Ramos (cell line): ENCODE measurements around the gene APBA3.
"Not testable (repeated sequence)": the region's sequence is repeated elsewhere in the genome, so short reads cannot be mapped to it uniquely, and the experiment has no call there.

Experiments
- in situ Hi-C: fragments of 300-500 bp; cut with MboI; formaldehyde crosslinking; loops from one replicate; pipeline ENCODE4 v1.14.3; 2022; ENCODE audit warnings: low sequenced_read_pairs; ENCODE audit not compliant: unreplicated experiment

Gene APBA3

DNA sequence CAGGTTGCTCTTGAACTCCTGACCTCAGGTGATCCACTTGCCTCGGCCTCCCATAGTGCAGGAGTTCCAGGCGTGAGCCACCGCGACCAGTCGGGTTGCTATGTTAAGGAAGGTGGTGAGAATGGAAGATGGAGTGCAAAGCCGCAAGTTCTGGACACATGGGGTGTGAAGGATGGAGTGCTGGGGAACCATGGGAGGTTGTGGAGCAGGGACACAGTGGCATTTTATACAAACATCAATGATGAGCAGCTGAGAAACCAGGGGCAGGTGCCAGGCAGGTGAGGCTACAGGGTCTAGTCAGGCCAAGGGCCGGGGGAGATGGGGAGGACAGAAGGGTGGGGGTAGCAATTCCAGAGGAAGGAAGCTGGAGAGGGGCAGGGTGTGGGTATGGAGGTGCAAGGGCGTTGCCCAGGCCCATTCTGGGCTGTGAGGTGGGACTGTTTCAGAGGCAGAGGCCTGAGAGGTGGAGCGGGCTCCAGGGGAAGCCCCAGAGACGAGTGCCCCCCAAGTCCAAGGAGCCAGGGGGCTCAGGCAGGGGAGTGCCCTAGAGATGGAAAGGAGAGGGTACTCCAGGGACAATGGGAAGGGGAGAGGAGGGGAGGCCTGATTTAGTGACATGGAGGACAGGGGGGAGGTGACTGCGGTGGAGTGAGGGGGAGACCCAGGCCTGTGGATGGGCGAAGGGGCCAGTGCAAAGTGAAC, 12.5 kb upstream of the APBA3 start:
- in situ Hi-C loops = no loop called here

DNA sequence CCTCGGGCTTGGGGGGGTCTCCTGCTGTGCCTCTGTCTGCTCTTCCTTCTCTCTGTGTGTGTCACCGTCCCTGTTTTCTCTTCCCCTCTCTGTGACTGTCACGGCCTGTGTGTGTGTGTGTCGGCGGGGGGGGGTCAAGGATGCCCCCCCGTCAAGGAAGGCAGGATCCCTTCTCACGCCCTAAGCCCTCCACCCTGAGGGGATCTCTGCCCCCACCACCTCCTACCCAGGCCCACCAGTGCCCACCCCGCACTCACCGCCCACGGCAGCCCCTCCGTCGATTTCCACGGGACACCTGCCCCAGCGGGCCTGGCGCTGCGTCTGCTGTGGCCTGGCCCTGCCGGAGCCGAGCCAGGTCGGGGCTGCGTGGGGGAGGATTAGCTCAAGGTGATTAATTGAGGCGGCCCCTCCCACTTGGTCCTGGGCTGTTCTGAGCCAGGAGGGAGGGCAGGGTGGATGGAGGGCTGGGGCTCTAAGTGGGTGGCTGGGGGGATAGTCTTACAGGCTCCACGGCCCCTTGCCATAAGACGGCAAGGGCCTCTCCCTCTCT, 10.5 kb upstream of the APBA3 start, which contains the start of gene RAX2:
TSS of gene RAX2 (minus strand) at position 323 of the 550 bp plus-strand sequence. CDS start 486 bp downstream, outside the sequence.
- in situ Hi-C loops = no loop called here

DNA sequence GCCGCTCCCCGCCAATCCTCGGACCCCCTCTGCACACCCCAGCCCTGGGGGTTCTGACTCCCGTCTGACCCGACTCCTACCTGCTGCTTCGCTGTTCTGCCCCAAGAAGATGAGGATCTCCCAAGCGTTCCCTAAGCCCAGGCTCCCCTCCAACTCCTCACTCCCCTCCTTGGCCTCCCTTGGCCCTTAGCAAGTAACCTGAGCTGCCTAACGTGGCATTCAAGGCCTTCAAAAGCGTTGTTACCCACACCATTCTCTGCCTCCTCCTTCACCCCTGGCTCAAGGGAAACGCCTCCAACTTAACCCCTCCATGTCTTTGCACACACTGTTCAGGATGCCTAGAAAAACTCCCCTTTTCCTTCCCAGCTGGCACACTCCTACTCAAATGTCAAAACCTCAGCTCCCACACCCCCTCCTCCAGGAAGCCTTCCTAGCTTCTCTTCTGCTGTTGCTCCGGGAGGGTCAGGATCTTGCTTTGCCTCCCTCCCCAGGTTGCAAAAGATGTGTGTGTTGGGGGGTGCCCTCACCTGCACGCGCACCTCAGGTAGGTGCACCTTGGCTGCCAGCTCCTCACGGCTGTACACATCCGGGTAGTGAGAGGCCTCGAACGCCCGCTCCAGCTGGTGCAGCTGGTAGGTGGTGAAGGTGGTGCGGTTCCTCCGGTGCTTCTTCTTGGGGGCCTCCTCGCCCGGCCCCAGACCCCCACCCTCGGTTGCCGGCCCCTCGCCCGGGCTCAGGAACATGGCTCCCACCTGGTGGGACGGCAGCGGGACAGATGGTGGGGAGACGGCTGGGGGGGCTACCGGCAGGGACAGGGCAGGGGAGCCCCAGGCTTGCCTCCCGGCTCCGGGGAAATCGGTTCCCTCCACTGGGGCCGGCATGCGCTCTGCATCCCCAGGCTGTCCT, 9.8 kb upstream of the APBA3 start:
- in situ Hi-C loops = no loop called here

DNA sequence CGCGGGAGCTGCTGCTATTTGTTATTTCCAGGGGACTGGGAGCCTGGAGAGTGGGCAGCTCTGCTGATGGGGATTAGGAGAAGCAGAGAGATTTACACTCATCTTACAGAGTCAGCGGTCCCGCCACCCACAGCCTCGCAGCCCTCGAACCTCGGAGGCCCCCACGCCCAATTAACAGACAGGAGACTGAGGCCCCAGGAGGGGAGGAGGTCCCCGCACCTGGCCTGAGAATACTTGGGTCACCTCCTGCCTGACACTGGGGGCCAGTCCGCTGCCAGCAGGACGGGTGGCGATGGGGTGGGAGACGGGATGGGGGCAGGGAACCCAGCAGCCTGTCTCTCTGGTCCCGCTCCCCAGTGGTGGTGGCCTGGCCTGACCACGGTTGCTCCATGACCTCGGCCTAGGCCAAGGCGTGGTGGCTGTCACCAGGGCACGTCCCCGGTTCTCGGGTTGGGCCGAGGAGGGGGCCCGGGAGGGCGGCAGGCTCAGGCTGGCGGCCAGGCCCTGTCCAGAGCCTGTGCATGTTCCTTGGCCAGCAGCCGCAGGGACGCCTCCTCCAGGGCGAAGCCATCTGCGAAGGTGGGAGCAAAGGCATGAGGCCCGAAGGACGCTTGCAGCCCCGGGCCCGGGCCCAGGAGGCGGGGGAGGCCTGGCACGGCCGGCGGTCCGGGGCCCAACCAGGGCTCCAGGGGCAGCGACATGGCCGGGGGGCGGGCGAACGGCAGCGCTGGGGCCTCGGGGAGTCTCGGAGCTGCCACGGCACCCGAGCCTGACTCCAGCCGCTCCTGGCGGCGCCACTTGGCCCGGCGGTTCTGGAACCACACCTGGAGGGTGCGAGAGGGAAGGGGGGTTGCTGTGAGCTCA, 8.9 kb upstream of the APBA3 start:
- in situ Hi-C loops = no loop called here

DNA sequence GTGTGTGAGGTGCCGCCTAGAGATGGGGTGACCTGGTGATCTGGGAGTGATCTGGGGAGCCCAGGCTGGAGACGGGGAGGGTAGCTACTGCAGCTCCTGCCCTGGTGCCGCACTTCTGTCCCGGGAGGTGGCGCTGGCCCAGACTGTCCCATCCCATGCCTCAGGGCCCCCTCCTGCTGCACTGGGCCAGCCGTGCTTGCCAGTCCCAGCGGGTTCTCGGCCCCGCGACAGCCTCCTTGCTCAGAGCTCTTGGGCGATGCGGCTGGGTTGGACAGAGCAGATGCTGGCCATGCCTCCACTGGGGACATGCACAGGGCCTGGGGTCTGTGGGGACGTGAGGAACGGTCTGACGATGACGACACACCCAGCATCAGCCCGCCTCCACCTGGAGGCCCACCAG, 8.0 kb upstream of the APBA3 start:
- in situ Hi-C loops = no loop called here

DNA sequence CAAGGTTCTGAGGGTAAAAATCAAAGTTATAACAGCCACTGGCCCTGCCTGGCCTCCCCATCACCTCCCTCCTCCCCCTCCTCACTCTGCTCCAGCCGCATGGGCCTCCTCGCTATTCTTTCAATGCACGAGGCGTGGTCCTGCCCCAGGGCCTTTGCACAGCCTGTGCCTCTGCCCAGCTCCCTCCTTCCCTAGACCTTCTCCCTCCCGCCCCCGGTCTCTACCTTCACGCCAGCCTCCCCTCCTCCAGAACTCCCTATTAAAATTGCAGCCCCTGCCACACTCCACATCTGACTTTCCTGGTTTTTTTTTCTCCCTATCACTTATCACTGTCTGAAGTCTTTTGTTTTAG, 7.2 kb upstream of the APBA3 start:
- in situ Hi-C loops = no loop called here

DNA sequence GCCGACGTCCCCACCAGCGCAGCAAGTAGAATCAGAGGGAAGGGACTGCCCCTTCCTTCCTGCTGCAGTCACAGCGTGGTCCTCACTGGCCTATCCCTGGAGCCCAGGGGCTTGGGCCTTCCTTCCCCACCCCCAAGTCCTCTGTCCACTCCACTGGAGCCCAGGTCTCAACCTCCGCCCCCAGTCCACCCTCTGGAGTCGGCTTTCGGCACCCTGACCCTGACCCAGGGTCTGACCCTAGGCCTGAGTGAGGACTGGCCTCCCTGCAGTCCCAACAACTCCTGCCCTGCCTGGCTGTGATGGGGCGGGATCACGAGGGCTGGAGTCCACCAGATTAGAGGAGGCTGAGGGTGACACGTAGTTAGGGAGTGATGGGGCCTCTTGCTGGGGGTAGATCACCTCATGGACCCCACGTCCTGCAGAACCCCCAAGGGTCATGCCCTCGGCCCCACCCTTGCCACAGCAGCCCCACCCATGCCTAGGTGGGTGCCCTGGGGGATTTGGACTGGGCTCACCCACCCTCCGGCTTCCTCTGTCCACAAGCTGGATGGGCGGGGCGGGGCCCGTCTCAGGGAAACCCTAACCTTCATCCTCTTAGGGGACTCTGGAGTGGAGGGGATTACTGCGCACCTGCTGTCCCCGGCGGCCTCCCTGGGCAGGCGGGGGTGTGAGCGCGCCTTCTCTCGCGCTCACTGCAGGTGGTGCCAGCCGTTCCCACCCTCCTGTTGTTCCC, 6.7 kb upstream of the APBA3 start:
- in situ Hi-C loops = no loop called here

DNA sequence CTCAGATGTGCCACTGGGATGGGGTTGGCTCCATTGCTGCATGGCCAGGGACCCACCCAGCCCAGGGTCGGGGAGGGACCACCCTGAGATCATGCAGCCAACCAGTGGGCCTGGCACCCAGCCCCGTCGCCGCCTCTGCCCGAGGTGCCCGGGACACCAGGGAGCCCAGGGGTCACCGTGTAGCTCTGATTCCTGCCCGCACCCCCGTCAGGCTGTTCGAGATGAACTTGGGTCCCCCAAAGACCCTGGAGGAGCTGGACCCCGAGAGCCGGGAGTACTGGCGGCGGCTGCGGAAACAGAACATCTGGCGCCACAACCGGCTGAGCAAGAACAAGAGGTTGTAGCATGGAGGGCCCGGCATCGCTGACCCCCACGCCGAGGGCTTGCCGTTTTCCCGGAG, 5.6 kb upstream of the APBA3 start:
- in situ Hi-C loops = no loop called here

DNA sequence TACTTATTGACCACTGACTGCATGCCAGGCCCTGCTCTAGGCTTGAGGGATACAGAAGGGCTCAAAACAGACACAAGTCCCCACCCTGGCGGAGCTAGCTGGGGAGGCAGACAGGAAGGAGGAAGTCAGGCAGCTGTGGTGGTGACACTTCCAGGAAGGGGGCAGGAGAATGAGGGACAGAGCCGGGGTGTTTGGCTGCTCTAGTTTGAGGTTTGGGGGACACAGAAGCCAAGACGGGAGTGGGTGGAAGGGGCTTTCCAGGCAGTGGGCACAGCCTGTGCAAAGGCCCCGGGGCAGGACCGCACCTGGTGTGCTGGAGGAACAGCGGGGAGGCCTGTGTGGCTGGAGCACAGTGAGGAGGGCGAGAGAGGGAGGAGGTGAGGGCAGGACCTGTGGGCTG, 5.0 kb upstream of the APBA3 start:
- in situ Hi-C loops = no loop called here

DNA sequence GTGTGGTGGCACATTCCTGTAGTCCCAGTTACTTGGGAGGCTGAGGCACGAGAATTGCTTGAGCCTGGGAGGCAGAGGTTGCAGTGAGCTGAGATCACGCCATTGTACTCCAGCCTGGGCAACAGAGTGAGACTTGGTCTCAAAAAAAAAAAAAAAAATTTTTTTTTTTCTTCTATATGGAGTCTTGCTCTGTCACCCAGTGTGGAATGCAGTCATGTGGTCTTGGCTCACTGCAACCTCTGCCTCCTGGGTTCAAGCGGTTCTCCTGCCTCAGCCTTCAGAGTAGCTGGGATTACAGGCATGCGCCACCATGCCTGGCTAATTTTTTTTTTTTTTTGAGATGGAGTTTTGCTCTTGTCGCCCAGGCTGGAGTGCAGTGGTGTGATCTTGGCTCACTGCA, 4.3 kb upstream of the APBA3 start:
- in situ Hi-C loops = not testable (repeated sequence)

DNA sequence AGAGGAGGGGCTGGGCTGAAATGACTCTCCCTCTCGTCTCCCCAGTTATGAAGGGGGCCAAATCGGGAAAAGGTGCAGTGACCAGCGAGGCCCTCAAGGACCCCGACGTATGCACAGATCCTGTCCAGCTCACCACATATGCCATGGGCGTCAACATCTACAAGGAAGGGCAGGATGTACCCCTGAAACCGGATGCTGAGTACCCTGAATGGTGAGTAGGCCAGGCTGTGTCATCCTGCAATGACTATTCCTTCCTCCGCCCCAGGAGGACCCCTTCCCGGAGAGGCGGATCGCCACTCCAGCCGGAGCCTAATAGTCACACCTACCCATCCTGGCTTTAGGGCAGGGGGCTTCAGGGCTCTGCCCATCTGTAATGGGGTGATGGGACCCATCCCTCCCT, 3.6 kb upstream of the APBA3 start:
- in situ Hi-C loops = no loop called here

DNA sequence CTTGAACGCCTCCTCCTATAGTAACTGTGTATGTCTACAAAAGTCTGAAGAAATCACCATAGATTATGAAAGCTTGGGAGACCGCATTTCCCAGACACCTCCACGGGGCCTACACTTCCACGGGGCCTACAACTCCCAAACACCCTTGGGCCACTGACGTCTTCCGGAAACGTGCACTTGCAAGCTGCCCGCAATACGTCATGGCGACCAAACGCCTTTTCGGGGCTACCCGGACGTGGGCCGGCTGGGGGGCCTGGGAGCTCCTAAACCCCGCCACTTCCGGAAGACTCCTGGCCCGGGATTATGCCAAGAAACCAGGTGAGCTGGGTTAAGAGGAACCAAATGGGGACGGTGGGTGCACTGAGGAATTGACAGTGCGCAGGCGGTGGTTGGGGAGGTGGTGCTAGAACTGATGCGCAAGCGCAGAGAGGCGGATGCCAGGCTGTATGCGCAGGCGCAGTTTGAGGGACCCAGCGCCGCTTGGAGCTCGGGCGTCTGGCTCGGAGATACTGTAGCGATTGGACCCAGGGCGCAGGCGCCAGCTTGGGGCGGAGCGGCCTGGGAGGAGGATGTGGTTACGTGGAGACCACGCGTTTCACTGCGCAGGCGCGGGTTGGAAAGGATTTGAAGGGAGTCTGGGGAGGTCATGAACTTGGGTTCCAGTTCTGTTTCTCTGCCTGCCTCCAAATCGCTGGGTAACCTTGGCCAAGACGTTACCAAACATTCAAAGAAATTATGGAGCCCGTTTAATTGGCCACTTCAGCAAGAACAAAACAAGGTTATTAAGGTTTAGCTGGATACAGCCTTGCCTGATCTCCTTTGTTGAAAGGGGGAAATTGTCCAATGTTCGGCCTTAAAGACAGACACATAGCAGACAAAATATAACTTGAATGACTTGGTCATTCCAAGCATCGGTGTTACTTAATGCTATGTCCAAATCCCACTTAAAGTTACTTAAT, 1.3 kb upstream of the APBA3 start, which contains the start of gene MRPL54:
TSS of gene MRPL54 (plus strand) at position 182 of the 959 bp plus-strand sequence. CDS start at position 201, 19 bp downstream.
- in situ Hi-C loops = no loop called here

DNA sequence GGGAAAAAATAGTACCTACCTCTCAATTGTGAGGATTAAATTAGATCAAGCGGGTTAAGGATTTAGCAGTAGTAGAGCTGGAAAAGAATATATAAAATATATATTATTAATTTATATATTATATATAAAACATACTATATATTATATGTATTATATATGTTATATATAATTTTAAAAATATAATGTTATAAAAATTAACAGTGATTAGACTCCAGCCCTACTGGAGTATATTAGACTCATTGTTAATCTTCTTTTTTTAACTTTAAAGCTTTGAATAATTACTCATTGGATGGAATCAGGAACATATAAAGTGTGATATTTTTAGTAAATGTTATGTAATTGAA, 610 bp upstream of the APBA3 start:
- in situ Hi-C loops = no loop called here

DNA sequence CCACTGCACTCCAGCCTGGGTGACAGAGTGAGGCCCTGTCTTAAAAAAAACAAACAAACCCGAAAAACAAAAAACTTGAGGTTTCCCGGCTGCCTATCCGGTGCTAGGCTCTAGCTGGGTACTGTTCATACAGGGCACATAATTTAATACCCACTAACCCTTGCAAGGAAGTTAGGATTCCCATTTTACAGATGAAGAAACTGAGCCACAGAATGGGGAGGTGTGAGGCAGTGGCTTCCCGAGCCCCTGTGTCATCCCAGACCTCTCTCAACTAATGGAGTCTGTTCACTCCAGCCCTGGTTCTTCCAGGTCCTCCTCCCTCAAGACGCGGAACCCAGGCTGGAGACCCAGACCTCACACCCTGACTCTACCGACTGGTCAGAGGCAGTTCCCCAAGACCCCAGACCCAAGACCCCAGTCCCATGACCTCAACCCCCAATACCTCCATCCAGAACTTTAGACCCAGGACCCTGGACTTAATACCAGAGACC, 576 bp downstream of the APBA3 start:
- in situ Hi-C loops = no loop called here

DNA sequence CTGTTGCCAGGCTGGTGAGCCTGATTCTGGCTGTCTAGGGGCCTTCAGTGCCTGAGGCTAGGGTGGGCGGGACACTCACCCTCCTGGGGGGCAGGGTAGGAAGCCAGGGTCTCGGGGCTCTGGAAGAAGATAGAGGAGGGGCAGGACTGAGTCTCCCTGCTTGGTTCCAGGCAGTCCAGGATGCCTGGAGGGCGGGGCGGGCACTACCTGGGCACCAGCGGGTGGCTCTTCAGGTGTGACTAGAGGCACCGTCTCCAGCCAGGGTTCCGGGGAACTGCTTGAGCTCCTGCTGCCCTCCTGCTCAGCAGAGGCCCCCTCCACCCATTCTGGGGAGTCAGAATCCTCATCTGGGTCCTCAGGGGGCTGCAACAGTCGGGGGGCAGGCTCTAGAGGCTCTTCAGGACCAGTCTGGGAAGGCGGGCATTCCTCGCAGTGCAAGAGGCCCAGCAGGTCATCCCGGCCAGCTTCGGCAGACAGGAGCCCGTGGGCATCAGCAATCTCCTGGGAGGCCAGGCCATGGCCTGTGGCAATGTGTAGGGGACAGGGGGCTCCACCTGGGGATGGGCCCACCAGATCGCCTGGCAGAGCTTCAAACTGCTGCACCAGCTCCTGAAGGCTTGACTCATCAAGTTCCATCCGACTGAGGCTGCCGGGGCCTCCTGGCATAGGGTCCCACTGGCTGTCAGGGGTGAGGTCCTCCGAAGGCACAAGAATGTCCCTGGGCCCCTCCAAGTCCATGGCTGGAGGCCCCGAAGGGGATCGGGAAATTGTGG, 1.8 kb downstream of the APBA3 start:
- in situ Hi-C loops = no loop called here

DNA sequence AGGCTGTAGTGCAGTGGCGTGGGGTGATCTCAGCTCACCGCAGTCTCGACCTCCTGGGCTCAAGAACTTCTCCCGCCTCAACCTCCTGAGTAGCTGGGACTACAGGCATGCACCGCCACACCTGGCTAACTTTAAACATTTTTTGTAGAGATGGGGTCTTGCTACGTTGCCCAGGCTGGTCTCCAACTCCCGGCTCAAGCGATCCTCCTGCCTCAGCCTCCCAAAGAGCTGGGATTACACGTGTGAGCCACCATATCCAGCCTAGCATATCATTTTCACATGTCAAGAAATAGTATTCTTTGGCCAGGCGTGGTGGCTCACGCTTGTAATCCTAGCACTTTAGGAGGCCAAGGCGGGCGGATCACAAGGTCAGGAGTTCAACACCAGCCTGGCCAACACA, 3.2 kb downstream of the APBA3 start:
- in situ Hi-C loops = not testable (repeated sequence)

DNA sequence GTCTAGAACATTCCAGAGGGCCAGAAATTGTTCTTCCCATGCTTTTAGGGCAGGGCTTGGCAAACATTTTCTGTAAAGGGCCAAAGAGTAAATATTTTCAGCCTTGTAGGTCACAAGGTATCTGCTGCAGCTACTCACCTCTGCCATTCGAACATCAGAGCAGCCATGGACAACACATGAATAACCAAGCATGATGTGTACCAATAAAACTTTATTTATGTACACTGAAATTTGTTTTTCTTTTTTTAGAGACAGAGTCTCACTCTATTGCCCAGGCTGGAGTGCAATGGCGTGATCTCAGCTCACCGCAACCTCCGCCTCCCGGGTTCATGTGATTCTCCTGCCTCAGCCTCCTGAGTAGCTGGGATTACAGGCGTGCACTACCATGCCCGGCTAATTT, 3.8 kb downstream of the APBA3 start:
- in situ Hi-C loops = not testable (repeated sequence)
